ENCODE measurements around the gene UVRAG.

- no peak for TF ChIP-seq CTCF (IDR thresholded peaks at IDR 0.05)
- no peak for TF ChIP-seq EZH2 (IDR thresholded peaks at IDR 0.05; ENCODE audit: borderline replicate concordance, insufficient read depth, low read depth, low read length, poor library complexity, severe bottlenecking)
These were observed 44.9 kb upstream of the UVRAG start for GRCh38 chr11:75770102-75770501.
